HG03575 (cell line): ENCODE measurements around the gene CST7.
"Not testable (repeated sequence)": the region's sequence is repeated elsewhere in the genome, so short reads cannot be mapped to it uniquely, and the experiment has no call there.

Experiments used
- ATAC-seq: cut with Tn5 transposase; IDR thresholded peaks from one replicate; pipeline ENCODE4 v1.9.1; 2021; ENCODE audit not compliant: unreplicated experiment, insufficient number of reproducible peaks, low FRiP score; ENCODE audit errors: extremely low read depth

CST7 gene

GRCh38 chr20:24948939-24949679 lies at the start of gene CST7:
Gene CST7 (plus strand): TSS chr20:24949269. CDS start chr20:24949506, 237 bp downstream.
- no peak for ATAC-seq

- no peak for ATAC-seq
Measured at GRCh38 chr20:24906806-24907205, 42.3 kb upstream of the CST7 start.

GRCh38 chr20:24908642-24909041 lies 40.4 kb upstream of the CST7 start:
- ATAC-seq, result no peak

GRCh38 chr20:24909086-24909780 lies 39.8 kb upstream of the CST7 start:
- no peak for ATAC-seq

- ATAC-seq, result no peak
Measured at GRCh38 chr20:24909861-24910260, 39.2 kb upstream of the CST7 start.

- no peak for ATAC-seq
Measured at GRCh38 chr20:24910461-24910860, 38.6 kb upstream of the CST7 start.

GRCh38 chr20:24911461-24911860 lies 37.6 kb upstream of the CST7 start:
- no peak for ATAC-seq

GRCh38 chr20:24912397-24913075 lies 36.5 kb upstream of the CST7 start:
- ATAC-seq, result no peak

- no peak for ATAC-seq
Measured at GRCh38 chr20:24913076-24913628, 35.9 kb upstream of the CST7 start.

GRCh38 chr20:24914388-24915241 lies 34.5 kb upstream of the CST7 start:
- ATAC-seq, result no peak

GRCh38 chr20:24915440-24915839 lies 33.6 kb upstream of the CST7 start:
- no peak for ATAC-seq

GRCh38 chr20:24915892-24916291 lies 33.2 kb upstream of the CST7 start:
- ATAC-seq, result no peak

- ATAC-seq, result no peak
Measured at GRCh38 chr20:24916412-24916811, 32.7 kb upstream of the CST7 start.

- ATAC-seq, result no peak
Measured at GRCh38 chr20:24917056-24917455, 32.0 kb upstream of the CST7 start.

- ATAC-seq, result no peak
Measured at GRCh38 chr20:24917797-24918578, 31.1 kb upstream of the CST7 start.

- no peak for ATAC-seq
Measured at GRCh38 chr20:24918579-24919566, 30.2 kb upstream of the CST7 start.

GRCh38 chr20:24919665-24920064 lies 29.4 kb upstream of the CST7 start:
- ATAC-seq, result not testable (repeated sequence)
